ENCODE measurements around the gene CYB561. TPM values are rescaled to one million over a fixed set of nuclear protein-coding genes. Genes with fewer than 3 reads are reported as not detected.
"Not testable (repeated sequence)": the region's sequence is repeated elsewhere in the genome, so short reads cannot be mapped to it uniquely, and the experiment has no call there.

The CYB561 gene
- total RNA-seq, 2 donors from 2014 or later: 13.4 to 13.7 TPM

DNA sequence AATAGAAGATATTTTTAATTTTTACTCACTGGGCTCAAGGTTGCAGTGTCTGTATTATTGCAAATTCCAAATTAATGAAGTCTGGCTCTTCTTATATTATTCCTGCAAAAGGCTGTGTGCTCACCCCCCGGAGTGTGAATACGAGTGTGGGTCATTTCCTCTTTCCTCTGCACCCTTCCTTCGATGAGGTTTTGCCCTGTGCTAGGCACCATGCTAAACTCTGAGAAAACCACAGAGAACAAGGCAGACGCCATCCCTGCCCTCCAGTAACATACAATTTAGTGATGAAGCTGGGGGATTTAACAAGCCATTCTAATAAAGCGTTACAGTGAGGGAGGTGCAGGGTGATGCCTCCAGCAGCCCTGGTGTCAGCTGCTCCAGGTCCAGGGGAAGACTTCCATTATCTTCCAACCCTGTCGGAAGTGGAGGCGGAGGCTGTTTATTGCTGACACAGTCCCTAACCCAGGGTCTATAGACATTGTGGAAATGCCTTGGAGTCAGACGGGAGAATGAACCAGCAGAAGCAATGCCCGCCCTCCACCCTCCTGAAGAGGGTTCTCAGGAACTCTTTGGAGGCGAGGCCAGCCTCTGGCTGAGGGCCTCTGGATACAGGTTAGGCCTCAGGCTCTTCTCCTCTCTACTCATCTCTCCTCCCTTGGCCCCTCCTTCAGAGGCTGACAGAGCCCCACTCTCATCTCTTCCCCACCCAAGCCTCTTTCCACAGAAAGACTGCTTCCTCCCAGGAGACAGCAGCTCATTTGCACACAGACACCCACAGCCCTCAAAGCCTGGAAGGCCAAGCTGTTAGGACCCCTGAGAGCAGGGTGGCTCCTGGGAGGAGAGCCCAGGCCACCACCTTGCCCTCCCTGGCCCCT, 28.7 kb upstream of the CYB561 start:
- no peak for DNase-seq (ENCODE audit: low spot score)
- Histone ChIP-seq H3K27me3 (no peaks in the 10 kb centered on the region), H3K36me3 (no peaks in the 10 kb centered on the region), H3K27ac (peak overlapping the region; percentile 18 to 35), H3K9me3 (no peaks in the 10 kb centered on the region), H3K4me3 (no peak overlapping the region), H3K4me1 (peaks cover 0 to 40% of the 10 kb centered on the region in 2 donors)
- TF ChIP-seq, protein P1, sequence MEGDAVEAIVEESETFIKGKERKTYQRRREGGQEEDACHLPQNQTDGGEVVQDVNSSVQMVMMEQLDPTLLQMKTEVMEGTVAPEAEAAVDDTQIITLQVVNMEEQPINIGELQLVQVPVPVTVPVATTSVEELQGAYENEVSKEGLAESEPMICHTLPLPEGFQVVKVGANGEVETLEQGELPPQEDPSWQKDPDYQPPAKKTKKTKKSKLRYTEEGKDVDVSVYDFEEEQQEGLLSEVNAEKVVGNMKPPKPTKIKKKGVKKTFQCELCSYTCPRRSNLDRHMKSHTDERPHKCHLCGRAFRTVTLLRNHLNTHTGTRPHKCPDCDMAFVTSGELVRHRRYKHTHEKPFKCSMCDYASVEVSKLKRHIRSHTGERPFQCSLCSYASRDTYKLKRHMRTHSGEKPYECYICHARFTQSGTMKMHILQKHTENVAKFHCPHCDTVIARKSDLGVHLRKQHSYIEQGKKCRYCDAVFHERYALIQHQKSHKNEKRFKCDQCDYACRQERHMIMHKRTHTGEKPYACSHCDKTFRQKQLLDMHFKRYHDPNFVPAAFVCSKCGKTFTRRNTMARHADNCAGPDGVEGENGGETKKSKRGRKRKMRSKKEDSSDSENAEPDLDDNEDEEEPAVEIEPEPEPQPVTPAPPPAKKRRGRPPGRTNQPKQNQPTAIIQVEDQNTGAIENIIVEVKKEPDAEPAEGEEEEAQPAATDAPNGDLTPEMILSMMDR (IDR thresholded peaks at IDR 0.05): no peak

DNA sequence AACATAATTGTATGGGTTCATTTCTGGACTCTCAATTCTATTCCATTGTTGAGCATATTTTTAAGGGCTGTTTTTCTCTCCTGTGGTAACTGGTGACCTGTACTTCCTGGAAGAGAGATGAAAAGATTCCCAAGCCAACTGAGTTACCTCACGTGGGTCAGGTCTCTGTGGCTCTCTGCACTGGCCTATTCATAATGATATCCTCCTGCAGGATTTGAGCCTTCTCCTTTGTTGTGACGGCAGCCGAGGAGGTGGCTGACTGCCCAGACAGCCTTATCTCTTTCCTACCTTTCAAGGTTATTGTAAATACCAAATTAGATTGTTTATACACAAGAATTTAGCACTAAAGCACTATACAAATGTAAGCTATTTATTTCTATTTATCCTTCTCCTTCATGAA, 28.1 kb upstream of the CYB561 start:
- Histone ChIP-seq H3K9me3 (no peaks in the 10 kb centered on the region), H3K27me3 (no peaks in the 10 kb centered on the region), H3K27ac (peak overlapping the region; percentile 21 to 29), H3K36me3 (no peaks in the 10 kb centered on the region), H3K4me3 (no peak overlapping the region), H3K4me1 (peaks cover 0 to 39% of the 10 kb centered on the region in 2 donors)
- TF ChIP-seq, protein P1 (IDR thresholded peaks at IDR 0.05): no peak
- DNase-seq (ENCODE audit: low spot score): no peak

DNA sequence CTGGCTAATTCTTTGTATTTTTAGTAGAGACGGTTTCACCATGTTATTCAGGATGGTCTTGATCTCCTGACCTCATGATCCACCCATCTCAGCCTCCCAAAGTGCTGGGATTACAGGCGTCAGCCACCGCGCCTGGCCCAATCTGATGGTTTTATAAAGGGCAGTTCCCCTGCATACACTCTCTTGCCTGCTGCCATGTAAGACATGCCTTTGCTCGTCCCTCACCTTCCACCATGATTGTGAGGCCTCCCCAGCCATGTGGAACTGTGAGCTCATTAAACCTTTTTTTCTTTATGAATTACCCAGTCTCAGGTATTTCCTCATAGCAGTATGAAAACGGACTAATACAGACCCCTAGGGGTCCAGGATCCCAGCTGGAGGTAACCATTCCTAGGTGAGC, 22.0 kb upstream of the CYB561 start:
- not testable (repeated sequence) for H3K27me3 ChIP-seq; H3K9me3 ChIP-seq; DNase-seq (ENCODE audit: low spot score); H3K4me1 ChIP-seq; H3K36me3 ChIP-seq; H3K27ac ChIP-seq; H3K4me3 ChIP-seq

DNA sequence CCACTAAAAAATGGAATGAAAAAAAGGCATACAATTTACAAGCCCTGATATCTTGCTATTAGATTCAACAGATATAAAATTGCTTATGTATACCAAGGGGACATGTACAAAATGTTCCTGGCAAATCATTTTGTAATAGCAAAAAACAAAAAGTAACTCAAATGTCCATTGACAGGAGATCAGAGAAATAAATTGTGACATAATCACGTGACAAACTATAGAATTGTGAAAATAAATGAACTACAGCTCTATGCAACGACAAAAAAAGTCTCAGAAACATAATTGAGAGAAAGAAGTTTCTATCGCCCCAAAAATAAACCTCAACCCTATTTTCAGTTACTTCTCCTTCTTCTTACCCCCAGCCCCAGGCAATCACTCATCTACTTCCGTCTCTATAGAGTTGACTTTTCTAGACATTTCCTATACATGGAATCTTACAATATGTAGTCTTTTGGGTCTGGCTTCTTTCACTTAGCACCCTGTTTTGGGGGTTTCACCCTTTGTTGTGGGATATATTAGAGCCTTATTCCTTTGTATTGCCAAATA, 18.7 kb upstream of the CYB561 start:
- Histone ChIP-seq H3K9me3 (no peaks in the 10 kb centered on the region), H3K27me3 (no peaks in the 10 kb centered on the region), H3K27ac (no peak overlapping the region), H3K36me3 (no peaks in the 10 kb centered on the region), H3K4me1 (no peaks in the 10 kb centered on the region), H3K4me3 (no peak overlapping the region)
- TF ChIP-seq, protein P1 (IDR thresholded peaks at IDR 0.05): no peak
- DNase-seq (ENCODE audit: low spot score): no peak

DNA sequence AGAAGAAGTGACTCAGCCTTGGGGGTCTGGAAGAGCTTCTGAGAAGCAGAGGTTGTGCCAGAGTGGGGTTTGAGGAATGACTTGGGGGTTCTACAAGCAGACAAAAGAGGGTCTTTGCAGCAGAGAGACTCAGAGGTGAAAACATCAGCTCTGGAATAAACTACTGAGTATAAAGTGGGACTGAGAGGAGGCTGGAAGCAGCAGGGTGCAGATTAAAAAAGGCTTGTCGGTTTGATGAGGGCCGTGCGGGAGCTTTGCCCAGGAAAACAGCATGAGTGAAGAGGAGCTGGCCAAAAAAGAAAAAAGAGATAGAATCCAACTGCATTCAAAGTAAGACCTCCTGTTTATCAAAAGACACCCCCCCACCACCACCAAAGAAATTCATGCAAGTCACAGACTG, 17.7 kb upstream of the CYB561 start:
- H3K4me3 ChIP-seq: no peak overlapping the region
- no peaks in the 10 kb centered on the region for H3K27me3 ChIP-seq
- TF ChIP-seq, protein P1 (IDR thresholded peaks at IDR 0.05): no peak
- no peak for DNase-seq (ENCODE audit: low spot score)
- no peaks in the 10 kb centered on the region for H3K4me1 ChIP-seq
- no peaks in the 10 kb centered on the region for H3K36me3 ChIP-seq
- no peaks in the 10 kb centered on the region for H3K9me3 ChIP-seq
- no peak overlapping the region for H3K27ac ChIP-seq

DNA sequence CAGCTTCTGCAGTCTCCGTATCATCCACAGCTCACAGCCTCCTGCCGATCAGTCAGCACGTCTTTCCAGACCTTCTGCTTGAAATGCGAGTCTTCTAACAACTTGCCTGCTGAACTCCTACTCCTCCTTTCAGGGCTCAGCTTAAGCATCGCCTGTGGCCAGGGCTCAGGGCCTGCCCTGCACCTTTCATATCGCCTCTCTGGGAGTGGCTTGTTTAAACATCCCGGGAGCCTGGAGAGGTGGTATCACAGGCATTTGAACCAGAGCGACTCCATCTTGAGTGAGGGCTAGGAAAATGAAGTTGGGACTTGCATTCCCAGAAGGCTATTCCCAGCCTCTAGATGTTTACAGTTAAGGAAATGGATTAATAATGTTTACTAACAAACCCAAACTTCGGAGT, 13.9 kb upstream of the CYB561 start:
- TF ChIP-seq, protein P1 (IDR thresholded peaks at IDR 0.05): no peak
- no peak overlapping the region for H3K4me3 ChIP-seq
- H3K27ac ChIP-seq: peak overlapping the region in 1 of 2 donors; percentile 35
- H3K36me3 ChIP-seq: no peaks in the 10 kb centered on the region
- no peaks in the 10 kb centered on the region for H3K27me3 ChIP-seq
- no peaks in the 10 kb centered on the region for H3K4me1 ChIP-seq
- no peaks in the 10 kb centered on the region for H3K9me3 ChIP-seq
- no peak for DNase-seq (ENCODE audit: low spot score)

Data from right atrium auricular region (tissue), 2 donors.